ENCODE results near the gene NOP58. TPM values are rescaled to one million over a fixed set of nuclear protein-coding genes. Genes with fewer than 3 reads are reported as not detected.
"Not testable (repeated sequence)": the region's sequence is repeated elsewhere in the genome, so short reads cannot be mapped to it uniquely, and the experiment has no call there.

Gene NOP58
- total RNA-seq, 2 experiments from 2014 or later = 124 to 174 TPM

- no peaks in the 10 kb centered on the region for H3K9me2 ChIP-seq (ENCODE audit: insufficient read depth, low read length)
- BruUV-seq (replicated peaks) = no TSS peak
- H3K4me2 ChIP-seq (ENCODE audit: low read length) = no peak overlapping the region
- H3K4me1 ChIP-seq (ENCODE audit: insufficient read depth, low read length, poor library complexity, severe bottlenecking) = no peaks in the 10 kb centered on the region
- DNase-seq (ENCODE audit: low spot score) = no peak
- H3K36me3 ChIP-seq (ENCODE audit: insufficient read depth, low read length) = peaks cover 53% of the 10 kb centered on the region
- intact Hi-C loops (cut with micrococcal nuclease; ENCODE audit: unreplicated experiment) = no loop called here
- no peaks in the 10 kb centered on the region for H3K9me3 ChIP-seq (ENCODE audit: low read length)
- no peaks in the 10 kb centered on the region for H3K79me2 ChIP-seq (ENCODE audit: insufficient read depth, low read depth, low read length)
- TF ChIP-seq EZH2phosphoT487 (IDR thresholded peaks at IDR 0.05; ENCODE audit: borderline replicate concordance, low read depth, low read length) (no peak), CTCF (conservative IDR thresholded peaks at IDR 0.05; ENCODE audit: low read length) (no peak)
- no peak overlapping the region for H3K4me3 ChIP-seq (ENCODE audit: low read depth, low read length, poor library complexity, severe bottlenecking)
- H3K27ac ChIP-seq (ENCODE audit: low read depth, low read length, poor library complexity, severe bottlenecking) = no peak overlapping the region
- no peak overlapping the region for H2AFZ ChIP-seq (ENCODE audit: low read length)
- ChIA-PET POLR2A (interaction anchor here (1.1 to 1.7 kb wide), 2 partner anchors 10 to 17 kb away, joined by 4 read pairs; no protein-coding TSS in a partner anchor), CTCF (ENCODE audit: unreplicated experiment) (no interaction called here)
- no peaks in the 10 kb centered on the region for H4K20me1 ChIP-seq (ENCODE audit: insufficient read depth, low read length)
These were observed 46.3 kb downstream of the NOP58 start for GRCh38 chr2:202311823-202312388.

- TF ChIP-seq CTCF (conservative IDR thresholded peaks at IDR 0.05; ENCODE audit: low read length) = no peak
- no peak for TF ChIP-seq EZH2phosphoT487 (IDR thresholded peaks at IDR 0.05; ENCODE audit: borderline replicate concordance, low read depth, low read length)
These were observed 48.6 kb downstream of the NOP58 start for GRCh38 chr2:202314116-202314515.

GRCh38 chr2:202317080-202317857 is 51.7 kb downstream of the NOP58 start:
- no peak for TF ChIP-seq CTCF (conservative IDR thresholded peaks at IDR 0.05; ENCODE audit: low read length)
- no peak for DNase-seq (ENCODE audit: low spot score)
- no peak overlapping the region for H3K27ac ChIP-seq (ENCODE audit: low read depth, low read length, poor library complexity, severe bottlenecking)
- no peaks in the 10 kb centered on the region for H3K79me2 ChIP-seq (ENCODE audit: insufficient read depth, low read depth, low read length)
- no peak overlapping the region for H3K4me3 ChIP-seq (ENCODE audit: low read depth, low read length, poor library complexity, severe bottlenecking)
- H3K4me2 ChIP-seq (ENCODE audit: low read length) = no peak overlapping the region
- H3K9me2 ChIP-seq (ENCODE audit: insufficient read depth, low read length) = no peaks in the 10 kb centered on the region
- no TSS peak for BruUV-seq (replicated peaks)
- no peaks in the 10 kb centered on the region for H3K9me3 ChIP-seq (ENCODE audit: low read length)
- ChIA-PET POLR2A (interaction anchor here (0.6 to 0.9 kb wide), 3 partner anchors 28 to 731 kb away, joined by 3 to 4 read pairs (median 4); no protein-coding TSS in a partner anchor), CTCF (ENCODE audit: unreplicated experiment) (no interaction called here)
- H3K36me3 ChIP-seq (ENCODE audit: insufficient read depth, low read length) = peaks cover 6% of the 10 kb centered on the region
- intact Hi-C loops (cut with micrococcal nuclease; ENCODE audit: unreplicated experiment) = no loop called here
- no peaks in the 10 kb centered on the region for H4K20me1 ChIP-seq (ENCODE audit: insufficient read depth, low read length)
- no peaks in the 10 kb centered on the region for H3K4me1 ChIP-seq (ENCODE audit: insufficient read depth, low read length, poor library complexity, severe bottlenecking)
- H2AFZ ChIP-seq (ENCODE audit: low read length) = no peak overlapping the region

More at GRCh38 chr2:202314116-202314515, 48.6 kb downstream of the NOP58 start:
- no peak overlapping the region for H2AFZ ChIP-seq (ENCODE audit: low read length)
- ChIA-PET POLR2A (interaction anchor here (0.6 to 0.7 kb wide), 2 partner anchors 80 to 295 kb away, joined by 3 to 4 read pairs; no protein-coding TSS in a partner anchor), CTCF (ENCODE audit: unreplicated experiment) (no interaction called here)
- H3K36me3 ChIP-seq (ENCODE audit: insufficient read depth, low read length) = peaks cover 32% of the 10 kb centered on the region
- DNase-seq (ENCODE audit: low spot score) = no peak
- H4K20me1 ChIP-seq (ENCODE audit: insufficient read depth, low read length) = no peaks in the 10 kb centered on the region
- intact Hi-C loops (cut with micrococcal nuclease; ENCODE audit: unreplicated experiment) = no loop called here
- no peak overlapping the region for H3K4me3 ChIP-seq (ENCODE audit: low read depth, low read length, poor library complexity, severe bottlenecking)
- H3K4me2 ChIP-seq (ENCODE audit: low read length) = no peak overlapping the region
- no peaks in the 10 kb centered on the region for H3K9me3 ChIP-seq (ENCODE audit: low read length)
- H3K27ac ChIP-seq (ENCODE audit: low read depth, low read length, poor library complexity, severe bottlenecking) = no peak overlapping the region
- H3K4me1 ChIP-seq (ENCODE audit: insufficient read depth, low read length, poor library complexity, severe bottlenecking) = no peaks in the 10 kb centered on the region
- H3K79me2 ChIP-seq (ENCODE audit: insufficient read depth, low read depth, low read length) = no peaks in the 10 kb centered on the region
- BruUV-seq (replicated peaks) = no TSS peak
- H3K9me2 ChIP-seq (ENCODE audit: insufficient read depth, low read length) = no peaks in the 10 kb centered on the region

GRCh38 chr2:202320362-202320761 is 54.8 kb downstream of the NOP58 start:
- intact Hi-C loops (cut with micrococcal nuclease; ENCODE audit: unreplicated experiment); H3K9me3 ChIP-seq (ENCODE audit: low read length); H3K4me3 ChIP-seq (ENCODE audit: low read depth, low read length, poor library complexity, severe bottlenecking); H3K4me2 ChIP-seq (ENCODE audit: low read length); BruUV-seq (replicated peaks); H3K4me1 ChIP-seq (ENCODE audit: insufficient read depth, low read length, poor library complexity, severe bottlenecking); DNase-seq (ENCODE audit: low spot score); H4K20me1 ChIP-seq (ENCODE audit: insufficient read depth, low read length); H3K36me3 ChIP-seq (ENCODE audit: insufficient read depth, low read length); H3K27ac ChIP-seq (ENCODE audit: low read depth, low read length, poor library complexity, severe bottlenecking); H3K9me2 ChIP-seq (ENCODE audit: insufficient read depth, low read length); CTCF ChIA-PET (ENCODE audit: unreplicated experiment); H2AFZ ChIP-seq (ENCODE audit: low read length); H3K79me2 ChIP-seq (ENCODE audit: insufficient read depth, low read depth, low read length): not testable (repeated sequence)
- POLR2A ChIA-PET = interaction anchor here (1.3 kb wide), 1 partner anchor 46 kb away, joined by 3 read pairs; no protein-coding TSS in a partner anchor
